Measurements from ENCODE around the gene ESRRB. TPM values are rescaled to one million over a fixed set of nuclear protein-coding genes. Genes with fewer than 3 reads are reported as not detected.

ESRRB gene
- total RNA-seq, 1 donor = under 0.01 TPM

DNA sequence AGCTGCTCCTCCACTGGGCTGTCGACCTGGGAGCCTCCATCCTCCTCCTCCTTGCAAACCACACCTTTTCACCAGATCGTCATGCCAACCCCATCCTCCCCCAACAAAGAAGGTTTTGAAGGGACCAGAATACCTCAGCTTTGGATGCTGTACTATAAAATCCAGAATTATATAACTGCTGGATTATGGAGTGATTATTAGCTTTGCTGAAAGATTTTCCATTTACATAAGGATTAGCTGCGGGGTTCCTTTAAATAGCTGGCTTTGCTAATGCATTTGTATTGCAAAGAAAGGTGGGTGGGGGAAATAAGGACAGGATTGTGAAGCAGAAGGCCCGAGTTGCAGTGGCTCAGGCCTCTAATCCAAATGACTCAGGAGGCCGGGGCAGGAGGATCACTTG is 36.6 kb downstream of the ESRRB start:
- Histone ChIP-seq H4K20me1 (ENCODE audit: insufficient read depth, low read length) (no peaks in the 10 kb centered on the region), H3K4me1 (ENCODE audit: insufficient read depth, low read length) (no peaks in the 10 kb centered on the region), H2AFZ (ENCODE audit: low read length) (no peak overlapping the region), H3K27me3 (ENCODE audit: insufficient read depth, low read length) (peaks cover 12% of the 10 kb centered on the region), H3K79me2 (ENCODE audit: insufficient read depth, low read length) (no peaks in the 10 kb centered on the region), H3K4me2 (ENCODE audit: insufficient read depth, low read length) (no peak overlapping the region), H3K36me3 (ENCODE audit: insufficient read depth, low read length) (no peaks in the 10 kb centered on the region), H3K27ac (ENCODE audit: low read depth, low read length) (no peak overlapping the region), H3K4me3 (ENCODE audit: insufficient read depth, low read length) (no peak overlapping the region), H3K9me3 (ENCODE audit: low read depth, low read length) (no peaks in the 10 kb centered on the region)
- no peak for TF ChIP-seq CTCF (IDR thresholded peaks at IDR 0.05; ENCODE audit: extremely low read depth, low read depth, low read length)
- no peak for DNase-seq (ENCODE audit: insufficient read length, low spot score, missing footprints)

- no peak overlapping the region for H3K4me2 ChIP-seq (ENCODE audit: insufficient read depth, low read length)
- no peaks in the 10 kb centered on the region for H3K79me2 ChIP-seq (ENCODE audit: insufficient read depth, low read length)
- no peaks in the 10 kb centered on the region for H3K9me3 ChIP-seq (ENCODE audit: low read depth, low read length)
- peaks cover 12% of the 10 kb centered on the region for H3K27me3 ChIP-seq (ENCODE audit: insufficient read depth, low read length)
- H3K27ac ChIP-seq (ENCODE audit: low read depth, low read length) = no peak overlapping the region
- DNase-seq (ENCODE audit: insufficient read length, low spot score, missing footprints) = no peak
- no peaks in the 10 kb centered on the region for H3K4me1 ChIP-seq (ENCODE audit: insufficient read depth, low read length)
- H3K4me3 ChIP-seq (ENCODE audit: insufficient read depth, low read length) = no peak overlapping the region
- no peak overlapping the region for H2AFZ ChIP-seq (ENCODE audit: low read length)
- TF ChIP-seq CTCF (IDR thresholded peaks at IDR 0.05; ENCODE audit: extremely low read depth, low read depth, low read length) = no peak
- H3K36me3 ChIP-seq (ENCODE audit: insufficient read depth, low read length) = no peaks in the 10 kb centered on the region
- H4K20me1 ChIP-seq (ENCODE audit: insufficient read depth, low read length) = no peaks in the 10 kb centered on the region
Measured at GRCh38 chr14:76413106-76413961, 37.4 kb downstream of the ESRRB start.

DNA sequence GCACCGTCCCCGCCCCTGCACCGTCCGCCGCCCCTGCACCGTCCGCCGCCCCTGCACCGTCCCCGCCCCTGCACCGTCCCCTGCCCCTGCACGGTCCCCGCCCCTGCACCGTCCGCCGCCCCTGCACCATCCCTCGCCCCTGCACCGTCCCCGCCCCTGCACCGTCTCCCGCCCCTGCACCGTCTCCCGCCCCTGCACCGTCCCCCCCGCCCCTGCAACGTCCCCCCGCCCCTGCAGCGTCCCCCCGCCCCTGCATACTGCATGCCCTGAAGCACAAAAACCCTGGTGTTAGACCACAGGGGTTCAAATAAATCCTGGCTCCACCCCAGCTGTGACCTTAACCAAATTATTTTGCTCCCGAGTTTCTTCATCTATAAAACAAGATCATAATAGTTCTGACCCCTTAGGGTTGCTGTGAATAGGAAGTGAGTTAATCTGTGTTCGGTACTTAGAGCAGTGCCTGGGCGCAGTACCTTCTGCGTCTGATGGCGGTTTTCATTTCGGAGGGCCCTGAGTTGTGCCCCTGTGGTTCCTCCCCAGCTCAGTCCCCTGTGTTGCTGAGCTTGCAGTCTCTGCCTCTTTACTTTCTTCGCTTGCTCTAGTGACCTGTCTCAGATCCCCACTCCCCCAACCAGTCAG is 38.1 kb downstream of the ESRRB start:
- Histone ChIP-seq H3K27ac (ENCODE audit: low read depth, low read length) (no peak overlapping the region), H3K4me2 (ENCODE audit: insufficient read depth, low read length) (no peak overlapping the region), H3K79me2 (ENCODE audit: insufficient read depth, low read length) (no peaks in the 10 kb centered on the region), H3K9me3 (ENCODE audit: low read depth, low read length) (no peaks in the 10 kb centered on the region), H2AFZ (ENCODE audit: low read length) (no peak overlapping the region), H3K4me3 (ENCODE audit: insufficient read depth, low read length) (no peak overlapping the region), H3K27me3 (ENCODE audit: insufficient read depth, low read length) (peaks cover 12% of the 10 kb centered on the region), H3K4me1 (ENCODE audit: insufficient read depth, low read length) (no peaks in the 10 kb centered on the region), H3K36me3 (ENCODE audit: insufficient read depth, low read length) (no peaks in the 10 kb centered on the region), H4K20me1 (ENCODE audit: insufficient read depth, low read length) (no peaks in the 10 kb centered on the region)
- no peak for DNase-seq (ENCODE audit: insufficient read length, low spot score, missing footprints)
- no peak for TF ChIP-seq CTCF (IDR thresholded peaks at IDR 0.05; ENCODE audit: extremely low read depth, low read depth, low read length)

DNA sequence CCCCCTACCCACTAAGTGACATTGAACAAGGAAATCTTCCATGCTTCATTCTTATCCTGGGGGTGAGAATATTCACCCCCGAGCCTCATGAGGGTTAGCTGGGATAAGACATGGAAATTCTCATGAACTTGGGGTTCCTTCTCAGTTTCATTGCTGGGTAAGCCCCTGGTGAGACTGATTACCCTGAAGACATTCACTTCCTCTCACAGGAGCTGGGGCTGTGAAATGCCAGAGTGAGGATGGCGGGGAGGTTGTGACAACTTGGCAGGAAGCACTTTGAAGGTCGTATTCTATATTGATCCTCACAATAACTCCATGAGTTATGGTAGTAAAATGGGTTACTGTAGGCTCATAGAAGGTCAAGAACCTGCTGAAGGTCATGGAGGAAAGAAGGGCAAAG is 43.5 kb downstream of the ESRRB start:
- no peak for DNase-seq (ENCODE audit: insufficient read length, low spot score, missing footprints)
- Histone ChIP-seq H3K27ac (ENCODE audit: low read depth, low read length) (no peak overlapping the region), H3K4me2 (ENCODE audit: insufficient read depth, low read length) (no peak overlapping the region)

More for the DNA sequence above, 43.5 kb downstream of the ESRRB start:
- no peaks in the 10 kb centered on the region for H3K4me1 ChIP-seq (ENCODE audit: insufficient read depth, low read length)
- no peaks in the 10 kb centered on the region for H4K20me1 ChIP-seq (ENCODE audit: insufficient read depth, low read length)
- H3K36me3 ChIP-seq (ENCODE audit: insufficient read depth, low read length) = no peaks in the 10 kb centered on the region
- no peaks in the 10 kb centered on the region for H3K79me2 ChIP-seq (ENCODE audit: insufficient read depth, low read length)
- no peak overlapping the region for H2AFZ ChIP-seq (ENCODE audit: low read length)
- no peak overlapping the region for H3K4me3 ChIP-seq (ENCODE audit: insufficient read depth, low read length)
- TF ChIP-seq CTCF (IDR thresholded peaks at IDR 0.05; ENCODE audit: extremely low read depth, low read depth, low read length) = no peak
- no peaks in the 10 kb centered on the region for H3K27me3 ChIP-seq (ENCODE audit: insufficient read depth, low read length)
- no peaks in the 10 kb centered on the region for H3K9me3 ChIP-seq (ENCODE audit: low read depth, low read length)
